GM21619 (cell line): Measurements from ENCODE around the gene CATSPER4.
A peak's percentile ranks its signal among the peaks of the same experiment; 100 is the strongest.
"Not testable (repeated sequence)": the region's sequence is repeated elsewhere in the genome, so short reads cannot be mapped to it uniquely, and the experiment has no call there.

Source experiments
- ATAC-seq: cut with Tn5 transposase; IDR thresholded peaks from one replicate; pipeline ENCODE4 v1.9.1; 2021; ENCODE audit not compliant: unreplicated experiment

The CATSPER4 gene

GRCh38 chr1:26189331-26189730 lies 1.1 kb upstream of the CATSPER4 start:
- ATAC-seq = no peak

- ATAC-seq = no peak
These were observed 589 bp upstream of the CATSPER4 start for GRCh38 chr1:26189751-26190275.

GRCh38 chr1:26191739-26192138 lies 1.3 kb downstream of the CATSPER4 start:
- ATAC-seq = no peak

- ATAC-seq = no peak
These were observed 5.4 kb downstream of the CATSPER4 start for GRCh38 chr1:26195805-26196204.

GRCh38 chr1:26197301-26197700 lies 6.9 kb downstream of the CATSPER4 start:
- no peak for ATAC-seq

GRCh38 chr1:26197813-26198212 lies 7.4 kb downstream of the CATSPER4 start:
- no peak for ATAC-seq

- no peak for ATAC-seq
These were observed 10.0 kb downstream of the CATSPER4 start for GRCh38 chr1:26200413-26200812.

- no peak for ATAC-seq
These were observed 13.4 kb downstream of the CATSPER4 start for GRCh38 chr1:26203642-26204318.

GRCh38 chr1:26210147-26210870 lies 19.9 kb downstream of the CATSPER4 start:
- no peak for ATAC-seq

- no peak for ATAC-seq
These were observed 22.3 kb downstream of the CATSPER4 start for GRCh38 chr1:26212726-26213125.

- ATAC-seq = no peak
These were observed 23.0 kb downstream of the CATSPER4 start for GRCh38 chr1:26213335-26213905.

- no peak for ATAC-seq
These were observed 24.8 kb downstream of the CATSPER4 start for GRCh38 chr1:26215246-26215645.

- ATAC-seq = no peak
These were observed 28.6 kb downstream of the CATSPER4 start for GRCh38 chr1:26218906-26219494.

- ATAC-seq = no peak
These were observed 30.0 kb downstream of the CATSPER4 start for GRCh38 chr1:26220199-26220912.

- no peak for ATAC-seq
These were observed 30.7 kb downstream of the CATSPER4 start for GRCh38 chr1:26221094-26221493.

- ATAC-seq = no peak
These were observed 34.2 kb downstream of the CATSPER4 start for GRCh38 chr1:26224606-26225005.

- ATAC-seq = no peak
These were observed 34.8 kb downstream of the CATSPER4 start for GRCh38 chr1:26225033-26225831.

GRCh38 chr1:26230682-26231081 lies 40.3 kb downstream of the CATSPER4 start:
- ATAC-seq = not testable (repeated sequence)

GRCh38 chr1:26233903-26234643 lies 43.7 kb downstream of the CATSPER4 start, which contains the start of gene CEP85:
Gene CEP85 (plus strand): TSS chr1:26234200. CDS start chr1:26239784, 5,584 bp downstream.
- ATAC-seq = peak; percentile 86
